Measurements from ENCODE around the gene ABCC1. TPM values are rescaled to one million over a fixed set of nuclear protein-coding genes. Genes with fewer than 3 reads are reported as not detected.
A peak's percentile ranks its signal among the peaks of the same experiment; 100 is the strongest.

The ABCC1 gene
- total RNA-seq, 6 experiments from 2014 or later = 49.3 to 63.6 (median 57.1) TPM

GRCh38 chr16:16001596-16002255 is 52.3 kb downstream of the ABCC1 start:
- Mint-ChIP-seq H3K27me3 (ENCODE audit: insufficient read depth) (peaks cover under 1% of the 10 kb centered on the region; the same call in 1 of the 2 replicates), H3K4me1 (ENCODE audit: low read depth) (peaks cover 79% of the 10 kb centered on the region), H3K27ac (no peak overlapping the region)

GRCh38 chr16:16003719-16004313 is 54.4 kb downstream of the ABCC1 start:
- peaks cover 22% of the 10 kb centered on the region for H3K36me3 Mint-ChIP-seq (ENCODE audit: low read depth)
- no peak for DNase-seq
- peak overlapping the region; percentile 3; the same call in 1 of the 2 replicates for H3K4me3 Mint-ChIP-seq
- H3K27me3 Mint-ChIP-seq (ENCODE audit: insufficient read depth) = peaks cover 1% of the 10 kb centered on the region; the same call in 1 of the 2 replicates
- no peaks in the 10 kb centered on the region for H3K9me3 Mint-ChIP-seq
- no peak for TF ChIP-seq CTCF (IDR thresholded peaks at IDR 0.05)
- peaks cover 71% of the 10 kb centered on the region for H3K4me1 Mint-ChIP-seq (ENCODE audit: low read depth)
- peak overlapping the region; percentile 83 for H3K27ac Mint-ChIP-seq

More at GRCh38 chr16:16001596-16002255, 52.3 kb downstream of the ABCC1 start:
- no peak for DNase-seq
- no peaks in the 10 kb centered on the region for H3K9me3 Mint-ChIP-seq
- TF ChIP-seq CTCF (IDR thresholded peaks at IDR 0.05) = no peak
- peaks cover 25% of the 10 kb centered on the region for H3K36me3 Mint-ChIP-seq (ENCODE audit: low read depth)
- H3K4me3 Mint-ChIP-seq = no peak overlapping the region

- peak overlapping the region; percentile 3; the same call in 1 of the 2 replicates for H3K4me3 Mint-ChIP-seq
- peak overlapping the region; percentile 83 for H3K27ac Mint-ChIP-seq
- H3K9me3 Mint-ChIP-seq = no peaks in the 10 kb centered on the region
- DNase-seq = peak; percentile 79
- H3K27me3 Mint-ChIP-seq (ENCODE audit: insufficient read depth) = peaks cover 1% of the 10 kb centered on the region; the same call in 1 of the 2 replicates
- no peak for TF ChIP-seq CTCF (IDR thresholded peaks at IDR 0.05)
- peaks cover 70% of the 10 kb centered on the region for H3K4me1 Mint-ChIP-seq (ENCODE audit: low read depth)
- H3K36me3 Mint-ChIP-seq (ENCODE audit: low read depth) = peaks cover 26% of the 10 kb centered on the region
These were observed 54.9 kb downstream of the ABCC1 start for GRCh38 chr16:16004314-16004749.

GRCh38 chr16:16005721-16006120 is 56.3 kb downstream of the ABCC1 start:
- peaks cover 1% of the 10 kb centered on the region; the same call in 1 of the 2 replicates for H3K27me3 Mint-ChIP-seq (ENCODE audit: insufficient read depth)

GRCh38 chr16:16006650-16007049 is 57.2 kb downstream of the ABCC1 start:
- no peaks in the 10 kb centered on the region for H3K9me3 Mint-ChIP-seq
- DNase-seq = no peak
- H3K27me3 Mint-ChIP-seq (ENCODE audit: insufficient read depth) = peaks cover 1% of the 10 kb centered on the region; the same call in 1 of the 2 replicates
- TF ChIP-seq CTCF (IDR thresholded peaks at IDR 0.05) = no peak
- H3K4me3 Mint-ChIP-seq = no peak overlapping the region; the same call in 1 of the 2 replicates
- peaks cover 56% of the 10 kb centered on the region for H3K4me1 Mint-ChIP-seq (ENCODE audit: low read depth)
- H3K27ac Mint-ChIP-seq = peak overlapping the region; percentile 83; the same call in 1 of the 2 replicates
- H3K36me3 Mint-ChIP-seq (ENCODE audit: low read depth) = peaks cover 30% of the 10 kb centered on the region

More at GRCh38 chr16:16005721-16006120, 56.3 kb downstream of the ABCC1 start:
- Mint-ChIP-seq H3K9me3 (no peaks in the 10 kb centered on the region), H3K4me3 (peak overlapping the region; percentile 37), H3K27ac (peak overlapping the region; percentile 83), H3K4me1 (ENCODE audit: low read depth) (peaks cover 66% of the 10 kb centered on the region), H3K36me3 (ENCODE audit: low read depth) (peaks cover 34% of the 10 kb centered on the region)
- TF ChIP-seq CTCF (IDR thresholded peaks at IDR 0.05) = no peak
- DNase-seq = no peak
